ENCODE measurements around the gene MYD88. TPM values are rescaled to one million over a fixed set of nuclear protein-coding genes. Genes with fewer than 3 reads are reported as not detected.
A peak's percentile ranks its signal among the peaks of the same experiment; 100 is the strongest.
"Not testable (repeated sequence)": the region's sequence is repeated elsewhere in the genome, so short reads cannot be mapped to it uniquely, and the experiment has no call there.

MYD88 gene
- total RNA-seq, 1 donor from 2014 or later = 63.4 TPM

GRCh38 chr3:38124324-38125122 is 13.9 kb upstream of the MYD88 start:
- DNase-seq (ENCODE audit: extremely low read depth, low read depth, low spot score) = no peak

GRCh38 chr3:38125305-38126120 is 12.9 kb upstream of the MYD88 start:
- DNase-seq (ENCODE audit: extremely low read depth, low read depth, low spot score) = no peak

- DNase-seq (ENCODE audit: extremely low read depth, low read depth, low spot score) = no peak
These were observed 12.2 kb upstream of the MYD88 start for GRCh38 chr3:38126121-38126892.

- DNase-seq (ENCODE audit: extremely low read depth, low read depth, low spot score) = no peak
These were observed 10.7 kb upstream of the MYD88 start for GRCh38 chr3:38127611-38128302.

- no peak for DNase-seq (ENCODE audit: extremely low read depth, low read depth, low spot score)
These were observed 10.2 kb upstream of the MYD88 start for GRCh38 chr3:38128303-38128655.

- no peak for DNase-seq (ENCODE audit: extremely low read depth, low read depth, low spot score)
These were observed 9.4 kb upstream of the MYD88 start for GRCh38 chr3:38129058-38129457.

GRCh38 chr3:38130631-38131065 is 7.8 kb upstream of the MYD88 start:
- DNase-seq (ENCODE audit: extremely low read depth, low read depth, low spot score) = no peak

GRCh38 chr3:38131621-38132369 is 6.7 kb upstream of the MYD88 start:
- DNase-seq (ENCODE audit: extremely low read depth, low read depth, low spot score) = no peak

- DNase-seq (ENCODE audit: extremely low read depth, low read depth, low spot score) = no peak
These were observed 5.3 kb upstream of the MYD88 start for GRCh38 chr3:38133209-38133556.

GRCh38 chr3:38133557-38134405 is 4.7 kb upstream of the MYD88 start:
- no peak for DNase-seq (ENCODE audit: extremely low read depth, low read depth, low spot score)

GRCh38 chr3:38134517-38135143 is 3.8 kb upstream of the MYD88 start:
- not testable (repeated sequence) for DNase-seq (ENCODE audit: extremely low read depth, low read depth, low spot score)

- DNase-seq (ENCODE audit: extremely low read depth, low read depth, low spot score) = not testable (repeated sequence)
These were observed 2.7 kb upstream of the MYD88 start for GRCh38 chr3:38135621-38136277.

GRCh38 chr3:38136393-38136776 is 2.1 kb upstream of the MYD88 start:
- DNase-seq (ENCODE audit: extremely low read depth, low read depth, low spot score) = no peak

GRCh38 chr3:38136777-38137614 is 1.5 kb upstream of the MYD88 start, which contains the start of gene ACAA1:
Gene ACAA1, minus strand, starts transcription at chr3:38137127. Its CDS starts 92 bp downstream, at chr3:38137035.
- DNase-seq (ENCODE audit: extremely low read depth, low read depth, low spot score) = peak; percentile 87

- no peak for DNase-seq (ENCODE audit: extremely low read depth, low read depth, low spot score)
These were observed 679 bp upstream of the MYD88 start for GRCh38 chr3:38137615-38138348.

GRCh38 chr3:38139191-38139590 is 730 bp downstream of the MYD88 start:
- DNase-seq (ENCODE audit: extremely low read depth, low read depth, low spot score) = no peak
